Measurements from ENCODE around the gene CAB39. TPM values are rescaled to one million over a fixed set of nuclear protein-coding genes. Genes with fewer than 3 reads are reported as not detected.

The CAB39 gene
- total and polyA plus RNA-seq, 2 of the 8 experiments (the other 6 are each of a cell fraction or from before 2014, with no cell fraction given): 16.4 to 50.5 TPM

- Histone ChIP-seq H3K27me3 (replicated peaks in 1 of 4; ENCODE audit: control insufficient read depth in 3 of 4, extremely low read depth in 1 of 4, insufficient read depth in 3 of 4, low read length in 3 of 4) (no peaks in the 10 kb centered on the region; a peak in 1 of 7 replicates), H3K23me2 (ENCODE audit: low read depth, low read length) (no peaks in the 10 kb centered on the region), H2BK20ac (ENCODE audit: low read length) (no peak overlapping the region), H3K9me3 (ENCODE audit: insufficient read depth in 2 of 2, low read depth in 1 of 2, low read length in 1 of 2) (no peaks in the 10 kb centered on the region), H2BK15ac (ENCODE audit: low read length) (no peak overlapping the region), H3K56ac (replicated peaks; ENCODE audit: insufficient read length, low read depth, low read length) (no peak overlapping the region), H2AK5ac (ENCODE audit: low read depth, low read length) (no peak overlapping the region), H4K5ac (ENCODE audit: insufficient read length, low read depth, low read length) (no peak overlapping the region), H3K9ac (replicated peaks in 1 of 4; ENCODE audit: extremely low read depth in 1 of 4, low read depth in 3 of 4, low read length in 3 of 4) (no peak overlapping the region), H3K79me2 (ENCODE audit: control insufficient read depth in 1 of 2, insufficient read depth in 2 of 2, low read length in 2 of 2) (no peaks in the 10 kb centered on the region), H4K91ac (replicated peaks; ENCODE audit: insufficient read length, low read length) (no peak overlapping the region), H2BK12ac (ENCODE audit: low read depth, low read length) (no peak overlapping the region), H2BK5ac (ENCODE audit: low read depth, low read length) (no peak overlapping the region), H3K4me1 (replicated peaks in 1 of 4; ENCODE audit: control insufficient read depth in 3 of 4, insufficient read depth in 4 of 4, low read length in 3 of 4) (peaks cover 0 to 6% (median 1%) of the 10 kb centered on the region in 4 experiments; a peak in 3 of 7 replicates), H3K36me3 (ENCODE audit: control insufficient read depth in 2 of 4, insufficient read depth in 4 of 4, low read length in 3 of 4) (peaks cover 0 to 19% (median 9%) of the 10 kb centered on the region in 4 experiments; a peak in 5 of 8 replicates), H3K14ac (ENCODE audit: insufficient read length) (no peak overlapping the region), H4K8ac (ENCODE audit: extremely low read depth, insufficient read depth, low read length) (peak overlapping the region; percentile 64; the same call in 1 of the 2 replicates), H4K20me1 (replicated peaks in 1 of 2; ENCODE audit: control insufficient read depth in 1 of 2, insufficient read depth in 2 of 2, low read length in 2 of 2) (peaks cover 0 to 3% of the 10 kb centered on the region in 2 experiments), H3K18ac (ENCODE audit: extremely low read depth, low read length) (no peak overlapping the region), H3K4me3 (ENCODE audit: extremely low read depth in 1 of 4, insufficient read depth in 2 of 4, low read depth in 3 of 4, low read length in 4 of 4) (no peak overlapping the region), H2BK120ac (replicated peaks; ENCODE audit: low read depth, low read length) (no peak overlapping the region), H3K23ac (ENCODE audit: insufficient read length) (no peak overlapping the region), H3K27ac (ENCODE audit: low read depth, low read length) (no peak overlapping the region; the same call in 1 of the 2 replicates), H3K4me2 (ENCODE audit: insufficient read depth in 1 of 2, low read depth in 2 of 2, low read length in 2 of 2) (no peak overlapping the region), H3K4ac (replicated peaks; ENCODE audit: insufficient read length, low read depth, low read length) (no peak overlapping the region), H2AFZ (ENCODE audit: low read length) (no peak overlapping the region), H3K79me1 (ENCODE audit: low read depth, low read length) (no peaks in the 10 kb centered on the region)
- ChIA-PET POLR2A (ENCODE audit: partially characterized antibody) (interaction anchor here (0.7 to 1.6 kb wide), 2 partner anchors 112 to 125 kb away, joined by 3 read pairs; no protein-coding TSS in a partner anchor), CTCF (ENCODE audit: partially characterized antibody) (interaction anchor here (1.2 to 4.6 kb wide), 9 partner anchors 7 to 189 kb away, joined by 3 to 30 read pairs (median 24); partner anchors contain the start of gene GPR55)
- DNase-seq (ENCODE audit: low read depth in 1 of 2, low spot score in 2 of 2) (no peak), FAIRE-seq (no peak)
- TF ChIP-seq POLR2AphosphoS5 (IDR thresholded peaks at IDR 0.05; ENCODE audit: low read depth, low read length) (peak; percentile 46), EP300 (IDR thresholded peaks at IDR 0.05; ENCODE audit: borderline replicate concordance in 1 of 2, low read depth in 2 of 2, low read length in 2 of 2) (no peak)
- WGBS, 2 experiments (ENCODE audit: extremely low coverage in 1 of 2, insufficient coverage in 1 of 2, insufficient read length in 1 of 2, insufficient replicate concordance in 2 of 2, low coverage in 1 of 2, low lambda C conversion rate in 2 of 2, missing lambda C conversion rate in 1 of 2): 92% methylated on average over 13 of the region's 13 CpGs; no CpG with 5 or more reads in 1 of the 2 experiments
These were observed 109.4 kb downstream of the CAB39 start for GRCh38 chr2:230821991-230822520.

Data from H1 (cell line).